Inflammatory macrophage treated with lipopolysaccharide for 1 hour (primary cell): Measurements from ENCODE around the gene NHLRC1.
A peak's percentile ranks its signal among the peaks of the same experiment; 100 is the strongest.

Source experiments
- DNase-seq, 2 donors: peaks; one replicate each; pipeline ENCODE4 v3.0.0-alpha.2; 2020 to 2022

The NHLRC1 gene

DNA sequence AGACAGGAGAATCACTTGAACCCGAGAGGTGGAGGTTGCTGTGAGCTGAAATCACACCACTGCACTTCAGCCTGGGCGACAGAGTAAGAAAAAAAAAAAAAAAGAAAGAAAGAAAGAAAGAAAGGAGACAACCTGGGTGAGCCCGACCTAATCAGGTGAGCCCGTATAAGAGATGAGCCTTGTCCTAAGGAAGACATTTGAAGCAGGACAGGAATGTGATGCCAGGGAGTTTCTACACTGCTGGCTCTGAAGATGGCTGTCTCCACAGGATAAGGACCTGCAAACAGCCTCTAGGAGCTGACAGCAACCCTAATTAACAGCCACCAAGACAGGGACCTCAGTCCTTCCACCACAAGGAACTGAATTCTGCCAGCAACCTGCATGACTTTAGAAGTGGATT, 41.9 kb downstream of the NHLRC1 start:
- no peak for DNase-seq

GRCh38 chr6:18078866-18079265, 43.6 kb downstream of the NHLRC1 start:
- peak; percentile 2 to 5 for DNase-seq

DNA sequence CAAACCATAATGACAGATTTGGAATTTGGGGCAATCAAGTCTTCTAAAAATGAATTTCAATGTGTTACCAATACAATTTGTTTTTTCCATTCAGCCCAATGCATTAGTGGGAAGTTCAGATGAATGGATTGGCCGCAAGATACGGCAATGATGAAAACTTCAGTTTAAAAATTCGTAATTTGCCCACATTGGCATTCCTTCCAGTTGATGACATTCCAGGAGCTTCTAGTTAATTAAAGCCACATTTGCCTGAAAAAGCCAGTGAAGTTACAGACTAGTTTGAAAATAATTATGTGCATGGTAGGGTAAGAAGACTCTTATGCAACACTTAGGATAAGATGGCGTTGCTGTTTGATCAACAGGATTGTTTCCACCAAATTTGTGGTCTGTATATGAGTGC, 46.2 kb downstream of the NHLRC1 start:
- DNase-seq: no peak

DNA sequence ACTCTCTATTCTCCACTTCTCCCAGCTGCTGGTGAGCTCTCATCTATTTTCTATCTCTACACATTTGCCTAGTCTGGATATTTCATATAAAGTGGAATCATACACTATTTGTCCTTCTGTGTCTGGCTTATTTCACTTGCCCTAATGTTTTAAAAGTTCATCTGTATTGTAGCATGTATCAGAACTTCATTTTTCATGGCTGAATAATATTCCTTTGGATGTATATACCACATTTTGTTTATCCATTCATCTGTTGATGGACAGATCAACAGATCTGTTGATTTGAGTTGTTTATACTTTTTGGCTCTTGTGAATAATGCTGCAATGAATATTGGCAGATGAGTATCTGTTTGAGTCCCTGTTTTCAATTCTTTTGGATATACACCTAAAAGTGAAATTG, 49.6 kb downstream of the NHLRC1 start:
- no peak for DNase-seq

- no peak for DNase-seq
Observed at GRCh38 chr6:18070486-18070885, 52.0 kb downstream of the NHLRC1 start.
